Smooth muscle cell (in vitro differentiated cells): ENCODE data around the gene AMELY. TPM values are rescaled to one million over a fixed set of nuclear protein-coding genes. Genes with fewer than 3 reads are reported as not detected.

Source experiments
- DNase-seq: peaks from one replicate; lab custom pipeline; 2025; ENCODE audit not compliant: unreplicated experiment; lab: John Stamatoyannopoulos, UW
- H2AFZ ChIP-seq: fragments of 200-600 bp; sonication (generic); 2 replicates; pipeline ENCODE4 v1.6.0; 2016; ENCODE audit warnings: antibody characterized with exemption, low read depth, mild to moderate bottlenecking
- H3F3A ChIP-seq: fragments of 200-600 bp; sonication (generic); 2 replicates; pipeline ENCODE4 v1.6.0; 2017; ENCODE audit warnings: antibody characterized with exemption, low read depth
- H3K27ac ChIP-seq: fragments of 200-600 bp; sonication (generic); 2 replicates; pipeline ENCODE4 v1.5.1; 2016; ENCODE audit warnings: low read depth, mild to moderate bottlenecking
- H3K27me3 ChIP-seq: fragments of 200-600 bp; sonication (generic); 2 replicates; pipeline ENCODE4 v1.6.1; 2016; ENCODE audit warnings: low read depth, mild to moderate bottlenecking
- H3K36me3 ChIP-seq: fragments of 200-600 bp; sonication (generic); 2 replicates; pipeline ENCODE4 v1.5.1; 2016; ENCODE audit warnings: low read depth
- H3K4me1 ChIP-seq: fragments of 200-600 bp; sonication (generic); 2 replicates; pipeline ENCODE4 v1.5.1; 2016; ENCODE audit warnings: low read depth
- H3K4me2 ChIP-seq: fragments of 200-600 bp; sonication (generic); 2 replicates; pipeline ENCODE4 v1.6.0; 2016; ENCODE audit warnings: mild to moderate bottlenecking
- H3K4me3 ChIP-seq: fragments of 200-600 bp; sonication (generic); 2 replicates; pipeline ENCODE4 v1.5.1; 2016; ENCODE audit warnings: mild to moderate bottlenecking
- H3K79me2 ChIP-seq: fragments of 200-600 bp; sonication (generic); 2 replicates; pipeline ENCODE4 v1.6.0; 2016; ENCODE audit warnings: low read depth, mild to moderate bottlenecking
- H3K9ac ChIP-seq: fragments of 200-600 bp; sonication (generic); 2 replicates; pipeline ENCODE4 v1.6.0; 2016; ENCODE audit warnings: low read depth
- H3K9me3 ChIP-seq: fragments of 200-600 bp; sonication (generic); replicated peaks from 2 replicates; pipeline ENCODE4 v1.5.1; 2016; ENCODE audit warnings: low read depth
- H4K20me1 ChIP-seq: fragments of 200-600 bp; sonication (generic); 2 replicates; pipeline ENCODE4 v1.6.0; 2016; ENCODE audit warnings: low read depth
- CTCF ChIP-seq: fragments of 200-600 bp; sonication (generic); IDR thresholded peaks from 2 replicates; pipeline ENCODE4 v1.5.1; 2017; ENCODE audit warnings: borderline replicate concordance, mild to moderate bottlenecking, antibody characterized with exemption; ENCODE audit not compliant: insufficient read depth, poor library complexity, severe bottlenecking
- WGBS: methylation state at CpG from one replicate; pipeline ENCODE4 v1.1.7; 2016; ENCODE audit warnings: low lambda C conversion rate; 5-methylcytosine and 5-hydroxymethylcytosine counted together
- polyA plus RNA-seq: library from polyadenylated mRNA; unstranded; fragments of >200 nt; fragmentation: Nextera tagmentation; extraction: Ambion mirVana; gene quantifications from 2 replicates; pipeline ENCODE4 v1.2.1, GENCODE V29; 2016
- total RNA-seq: library from RNA; depleted of rRNA; stranded (reverse); fragments of >200 nt; gene quantifications from 2 replicates; pipeline ENCODE4 v1.2.3, GENCODE V29; 2014

Gene AMELY
- total RNA-seq, result not detected in 2 replicates
- not detected in 2 replicates for polyA plus RNA-seq

DNA sequence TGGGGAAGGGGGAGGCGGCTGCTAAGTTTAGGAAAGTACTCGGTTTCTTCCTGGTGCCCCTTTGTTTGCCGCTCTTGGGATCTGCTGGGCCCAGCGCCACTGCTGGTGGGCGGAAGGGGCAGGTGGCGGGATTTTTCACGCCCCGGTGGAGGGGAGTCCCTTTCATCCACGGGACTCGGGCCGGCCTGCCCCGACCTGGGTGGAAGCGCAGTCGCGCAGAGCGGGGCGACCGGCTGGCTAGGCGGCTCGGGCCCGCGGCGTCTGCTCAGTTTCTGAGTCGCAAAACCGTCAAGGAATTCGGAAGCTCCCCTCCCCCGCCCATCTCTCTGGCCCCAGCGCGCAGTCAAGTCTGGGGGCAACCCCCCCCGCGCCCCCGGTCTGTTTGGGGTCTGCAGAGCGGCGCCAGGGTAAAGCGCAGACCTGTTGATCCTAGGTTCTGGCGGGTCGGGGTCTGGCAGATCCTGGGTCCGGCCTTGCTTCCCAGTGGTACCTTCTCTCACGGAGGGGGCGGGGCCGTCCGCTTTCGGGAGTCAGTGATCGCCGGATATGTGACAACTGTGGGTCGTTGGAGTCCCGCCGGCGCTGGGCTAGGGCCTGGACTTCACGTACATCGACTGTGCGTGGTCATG lies at the start of gene AMELY:
Gene AMELY (minus strand): TSS at position 500 of the 629 bp plus-strand sequence. CDS start 39,144 bp downstream, outside the sequence.
- H3K9me3 ChIP-seq, result no peaks in the 10 kb centered on the region
- H3K4me3 ChIP-seq, result no peak within 1 kb of the TSS
- no peak for DNase-seq
- H3K4me1 ChIP-seq, result no peaks in the 10 kb centered on the region
- H3K4me2 ChIP-seq, result no peak within 1 kb of the TSS
- H3F3A ChIP-seq, result no peaks in the 10 kb centered on the region
- H3K36me3 ChIP-seq, result no peaks in the 10 kb centered on the region
- no peaks in the 10 kb centered on the region for H4K20me1 ChIP-seq
- H3K27ac ChIP-seq, result no peak within 1 kb of the TSS
- H3K9ac ChIP-seq, result no peak within 1 kb of the TSS
- H3K79me2 ChIP-seq, result no peaks in the 10 kb centered on the region
- TF ChIP-seq CTCF, result no peak
- H2AFZ ChIP-seq, result no peak within 1 kb of the TSS
- H3K27me3 ChIP-seq, result no peaks in the 10 kb centered on the region
- no CpG with 5 or more reads among the region's 52 CpGs for WGBS

GRCh38 chrY:6949947-6950346 lies 38.4 kb upstream of the AMELY start:
- Histone ChIP-seq H3K4me3 (no peak overlapping the region), H3K27me3 (no peaks in the 10 kb centered on the region), H3F3A (no peaks in the 10 kb centered on the region), H2AFZ (no peak overlapping the region), H3K4me1 (no peaks in the 10 kb centered on the region), H3K9me3 (no peaks in the 10 kb centered on the region), H3K27ac (no peak overlapping the region), H3K4me2 (no peak overlapping the region), H3K79me2 (no peaks in the 10 kb centered on the region), H3K9ac (no peak overlapping the region), H4K20me1 (no peaks in the 10 kb centered on the region), H3K36me3 (no peaks in the 10 kb centered on the region)
- no CpG with 5 or more reads among the region's 4 CpGs for WGBS
- TF ChIP-seq CTCF, result no peak
- no peak for DNase-seq

DNA sequence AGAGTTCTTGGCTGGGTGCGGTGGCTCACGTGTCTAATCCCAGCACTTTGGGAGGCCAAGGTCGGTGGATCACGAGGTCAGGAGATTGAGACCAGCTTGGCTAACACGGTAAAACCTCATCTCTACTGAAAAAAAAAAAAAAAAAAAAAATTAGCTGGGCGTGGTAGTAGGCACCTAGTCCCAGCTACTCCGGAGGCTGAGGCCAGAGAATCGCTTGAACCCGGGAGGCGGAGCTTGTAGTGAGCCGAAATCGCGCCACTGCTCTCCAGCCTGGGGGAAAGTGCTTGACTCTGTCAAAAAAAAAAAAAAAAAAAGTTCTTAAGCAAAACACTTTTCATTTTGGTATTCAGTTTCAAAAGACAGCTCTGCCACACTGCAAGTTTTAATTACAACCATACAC lies 36.8 kb upstream of the AMELY start:
- Histone ChIP-seq H2AFZ (no peak overlapping the region), H3F3A (no peaks in the 10 kb centered on the region), H3K27me3 (no peaks in the 10 kb centered on the region), H3K27ac (no peak overlapping the region), H3K9ac (no peak overlapping the region), H3K79me2 (no peaks in the 10 kb centered on the region), H3K4me2 (no peak overlapping the region), H4K20me1 (no peaks in the 10 kb centered on the region), H3K4me3 (no peak overlapping the region), H3K36me3 (no peaks in the 10 kb centered on the region), H3K4me1 (no peaks in the 10 kb centered on the region), H3K9me3 (no peaks in the 10 kb centered on the region)
- WGBS, result no CpG with 5 or more reads among the region's 13 CpGs
- no peak for DNase-seq
- TF ChIP-seq CTCF, result no peak

GRCh38 chrY:6947695-6948094 lies 36.1 kb upstream of the AMELY start:
- Histone ChIP-seq H4K20me1 (no peaks in the 10 kb centered on the region), H3K4me2 (no peak overlapping the region), H2AFZ (no peak overlapping the region), H3K9ac (no peak overlapping the region), H3K4me3 (no peak overlapping the region), H3K79me2 (no peaks in the 10 kb centered on the region), H3F3A (no peaks in the 10 kb centered on the region), H3K27me3 (no peaks in the 10 kb centered on the region), H3K27ac (no peak overlapping the region), H3K36me3 (no peaks in the 10 kb centered on the region), H3K4me1 (no peaks in the 10 kb centered on the region), H3K9me3 (no peaks in the 10 kb centered on the region)
- DNase-seq, result no peak
- TF ChIP-seq CTCF, result no peak
